ENCODE results near the gene SERPINB6. TPM values are rescaled to one million over a fixed set of nuclear protein-coding genes. Genes with fewer than 3 reads are reported as not detected.

The SERPINB6 gene
- total and polyA plus RNA-seq, 2 experiments from 2014 or later = 95.7 to 149 TPM

DNA sequence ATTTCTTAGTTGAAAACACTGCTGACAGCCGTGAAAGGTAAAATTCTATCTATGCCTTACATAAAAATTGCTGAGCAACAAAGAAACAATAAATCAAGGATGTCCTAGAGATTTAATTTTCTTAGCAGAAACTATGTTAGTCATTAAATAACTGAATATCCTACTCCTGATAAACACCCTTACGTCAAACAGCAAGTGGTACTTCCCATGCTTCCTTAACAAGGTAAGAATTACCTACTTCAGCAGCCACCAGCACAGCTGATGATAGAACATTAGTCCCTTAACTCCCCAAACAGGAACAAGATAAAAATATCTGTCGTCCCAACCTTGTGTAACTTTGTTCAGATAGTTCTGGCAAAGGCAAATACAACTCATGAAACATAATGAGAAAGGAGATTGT, 8.7 kb downstream of the SERPINB6 start:
- Histone ChIP-seq H3K9ac (no peak overlapping the region), H3K27ac (no peak overlapping the region), H3K79me2 (ENCODE audit: insufficient read depth) (peaks cover 97% of the 10 kb centered on the region), H3F3A (ENCODE audit: insufficient read depth) (peaks cover 22% of the 10 kb centered on the region), H3K9me2 (ENCODE audit: insufficient read depth) (no peaks in the 10 kb centered on the region), H3K4me2 (ENCODE audit: unreplicated experiment) (no peak overlapping the region), H3K4me1 (ENCODE audit: insufficient read depth) (peaks cover 18% of the 10 kb centered on the region), H3K4me3 (no peak overlapping the region), H4K20me1 (ENCODE audit: insufficient read depth) (no peaks in the 10 kb centered on the region), H2AFZ (no peak overlapping the region), H3K9me3 (ENCODE audit: low read depth) (no peaks in the 10 kb centered on the region), H3K27me3 (replicated peaks; ENCODE audit: insufficient read depth) (no peaks in the 10 kb centered on the region), H3K36me3 (ENCODE audit: low read depth) (no peaks in the 10 kb centered on the region; the same call in 1 of the 2 replicates)
- in situ Hi-C loops (cut with MboI) = no loop called here
- WGBS, 2 experiments (ENCODE audit: low coverage in 1 of 2, low lambda C conversion rate in 2 of 2, missing lambda C conversion rate in 2 of 2) = 87 to 89% methylated on average over 3 of the region's 3 CpGs
- DNase-seq = no peak
- TF ChIP-seq EZH2phosphoT487 (IDR thresholded peaks at IDR 0.05; ENCODE audit: insufficient read depth, low read depth) = no peak
- TF ChIP-seq EZH2 (IDR thresholded peaks at IDR 0.05; ENCODE audit: insufficient read depth, poor library complexity, severe bottlenecking) = no peak

DNA sequence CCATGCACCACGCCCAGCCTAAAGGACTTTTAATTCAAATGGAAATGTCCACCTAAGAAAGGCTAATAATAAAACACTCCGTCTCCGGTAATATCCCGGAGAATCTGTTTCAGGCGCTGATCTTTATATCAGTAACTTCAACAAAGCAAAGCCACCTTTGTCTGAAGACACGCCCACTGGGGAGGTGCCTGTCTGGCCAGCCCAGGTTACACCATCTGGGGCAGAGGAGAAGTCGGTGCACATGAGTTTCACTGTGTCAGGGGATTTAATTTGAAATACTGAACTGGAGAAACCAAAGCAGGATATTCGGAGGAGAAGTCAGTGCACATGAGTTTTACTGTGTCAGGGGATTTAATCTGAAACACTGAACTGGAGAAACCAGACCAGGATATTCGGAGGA, 9.4 kb downstream of the SERPINB6 start:
- no peaks in the 10 kb centered on the region for H3K27me3 ChIP-seq (replicated peaks; ENCODE audit: insufficient read depth)
- no peaks in the 10 kb centered on the region for H4K20me1 ChIP-seq (ENCODE audit: insufficient read depth)
- TF ChIP-seq EZH2 (IDR thresholded peaks at IDR 0.05; ENCODE audit: insufficient read depth, poor library complexity, severe bottlenecking) (no peak), EZH2phosphoT487 (IDR thresholded peaks at IDR 0.05; ENCODE audit: insufficient read depth, low read depth) (no peak)
- no peak overlapping the region for H2AFZ ChIP-seq
- no peaks in the 10 kb centered on the region for H3K9me2 ChIP-seq (ENCODE audit: insufficient read depth)
- no peak overlapping the region for H3K27ac ChIP-seq
- in situ Hi-C loops (cut with MboI) = no loop called here
- 89% methylated on average over 9 of the region's 9 CpGs for WGBS, 2 experiments (ENCODE audit: low coverage in 1 of 2, low lambda C conversion rate in 2 of 2, missing lambda C conversion rate in 2 of 2)
- no peaks in the 10 kb centered on the region for H3K9me3 ChIP-seq (ENCODE audit: low read depth)
- H3K4me1 ChIP-seq (ENCODE audit: insufficient read depth) = peaks cover 18% of the 10 kb centered on the region
- H3K36me3 ChIP-seq (ENCODE audit: low read depth) = no peaks in the 10 kb centered on the region; the same call in 1 of the 2 replicates
- H3F3A ChIP-seq (ENCODE audit: insufficient read depth) = peaks cover 22% of the 10 kb centered on the region
- peaks cover 97% of the 10 kb centered on the region for H3K79me2 ChIP-seq (ENCODE audit: insufficient read depth)
- H3K9ac ChIP-seq = no peak overlapping the region
- DNase-seq = no peak
- H3K4me2 ChIP-seq (ENCODE audit: unreplicated experiment) = no peak overlapping the region
- no peak overlapping the region for H3K4me3 ChIP-seq

DNA sequence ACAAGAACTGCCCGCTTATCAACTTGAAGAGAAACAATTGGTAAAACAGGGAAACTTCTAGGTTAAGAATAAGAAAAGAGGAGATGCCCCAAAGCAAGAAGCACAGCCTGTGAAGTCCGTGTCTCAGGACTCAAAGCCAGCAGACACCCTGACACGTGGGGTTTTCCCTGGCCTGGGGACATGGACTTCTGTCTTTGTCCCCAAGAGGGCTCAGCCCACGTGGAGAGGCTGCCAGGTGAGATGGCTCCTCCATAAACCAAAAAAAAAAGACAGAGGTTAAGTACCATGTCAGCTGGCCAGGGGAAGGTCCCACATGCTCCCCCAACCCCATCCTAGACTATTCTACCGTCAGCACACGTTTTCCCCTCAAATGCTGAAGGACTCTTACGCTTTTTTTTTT, 9.9 kb downstream of the SERPINB6 start:
- TF ChIP-seq EZH2 (IDR thresholded peaks at IDR 0.05; ENCODE audit: insufficient read depth, poor library complexity, severe bottlenecking) (no peak), EZH2phosphoT487 (IDR thresholded peaks at IDR 0.05; ENCODE audit: insufficient read depth, low read depth) (no peak)
- Histone ChIP-seq H2AFZ (no peak overlapping the region), H4K20me1 (ENCODE audit: insufficient read depth) (no peaks in the 10 kb centered on the region), H3F3A (ENCODE audit: insufficient read depth) (peaks cover 22% of the 10 kb centered on the region), H3K4me3 (no peak overlapping the region), H3K9me2 (ENCODE audit: insufficient read depth) (no peaks in the 10 kb centered on the region), H3K9me3 (ENCODE audit: low read depth) (no peaks in the 10 kb centered on the region), H3K27me3 (replicated peaks; ENCODE audit: insufficient read depth) (no peaks in the 10 kb centered on the region), H3K79me2 (ENCODE audit: insufficient read depth) (peaks cover 97% of the 10 kb centered on the region), H3K9ac (peak overlapping the region; percentile 38; the same call in 1 of the 2 replicates), H3K36me3 (ENCODE audit: low read depth) (no peaks in the 10 kb centered on the region; the same call in 1 of the 2 replicates), H3K4me1 (ENCODE audit: insufficient read depth) (peaks cover 18% of the 10 kb centered on the region), H3K4me2 (ENCODE audit: unreplicated experiment) (no peak overlapping the region), H3K27ac (peak overlapping the region; percentile 63)
- 88 to 94% methylated on average over 7 of the region's 7 CpGs for WGBS, 2 experiments (ENCODE audit: low coverage in 1 of 2, low lambda C conversion rate in 2 of 2, missing lambda C conversion rate in 2 of 2)
- no peak for DNase-seq
- in situ Hi-C loops (cut with MboI) = no loop called here

DNA sequence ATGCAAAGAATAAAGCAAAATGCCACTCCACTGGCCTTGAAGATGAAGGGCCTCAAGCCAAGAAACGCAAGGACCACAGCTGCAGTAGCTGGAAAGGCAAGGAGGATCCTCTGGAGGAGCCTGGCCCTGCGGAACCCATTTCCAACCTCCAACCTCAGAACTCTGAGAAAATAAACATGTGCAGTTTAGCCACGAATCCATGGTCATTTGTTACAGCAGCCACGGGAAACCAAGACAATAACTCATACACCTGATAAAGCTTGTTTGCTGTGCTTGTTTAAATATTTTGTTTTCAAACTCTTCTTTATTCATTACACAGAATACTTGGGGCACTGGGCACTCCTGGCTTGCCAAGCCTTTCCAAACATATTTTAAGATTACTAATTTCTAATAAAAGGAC, 10.4 kb downstream of the SERPINB6 start:
- Histone ChIP-seq H3F3A (ENCODE audit: insufficient read depth) (peaks cover 22% of the 10 kb centered on the region), H2AFZ (0 out of 2 replicates have a peak overlapping the region, but pooled peaks have one; percentile 19), H3K4me3 (no peak overlapping the region), H3K79me2 (ENCODE audit: insufficient read depth) (peaks cover 97% of the 10 kb centered on the region), H4K20me1 (ENCODE audit: insufficient read depth) (no peaks in the 10 kb centered on the region), H3K9me2 (ENCODE audit: insufficient read depth) (no peaks in the 10 kb centered on the region), H3K9ac (peak overlapping the region; percentile 38; the same call in 1 of the 2 replicates), H3K36me3 (ENCODE audit: low read depth) (no peaks in the 10 kb centered on the region; the same call in 1 of the 2 replicates), H3K4me1 (ENCODE audit: insufficient read depth) (peaks cover 18% of the 10 kb centered on the region), H3K9me3 (ENCODE audit: low read depth) (no peaks in the 10 kb centered on the region), H3K27ac (peak overlapping the region; percentile 63), H3K27me3 (replicated peaks; ENCODE audit: insufficient read depth) (no peaks in the 10 kb centered on the region), H3K4me2 (ENCODE audit: unreplicated experiment) (no peak overlapping the region)
- DNase-seq = no peak
- TF ChIP-seq EZH2phosphoT487 (IDR thresholded peaks at IDR 0.05; ENCODE audit: insufficient read depth, low read depth) (no peak), EZH2 (IDR thresholded peaks at IDR 0.05; ENCODE audit: insufficient read depth, poor library complexity, severe bottlenecking) (no peak)
- 80 to 84% methylated on average over 4 of the region's 4 CpGs for WGBS, 2 experiments (ENCODE audit: low coverage in 1 of 2, low lambda C conversion rate in 2 of 2, missing lambda C conversion rate in 2 of 2)
- in situ Hi-C loops (cut with MboI) = no loop called here

Measured in GM23248 (cell line).